ENCODE data around the gene MAP1LC3B2. TPM values are rescaled to one million over a fixed set of nuclear protein-coding genes. Genes with fewer than 3 reads are reported as not detected.

Gene MAP1LC3B2
- total and polyA plus RNA-seq, 8 donors: 0.49 to 1.8 (median 0.68) TPM; not detected in 2

- peak in 1 of 4 donors; percentile 34 for ATAC-seq
- no peak for FAIRE-seq
- no peaks in the 10 kb centered on the region for H3K36me3 ChIP-seq
- H3K27ac ChIP-seq: no peak overlapping the region
- no peak overlapping the region for H3K4me3 ChIP-seq
- intact Hi-C loops (cut with DNase I): no loop called here
- 88 to 93% methylated on average over 16 of the region's 16 CpGs for WGBS, 2 donors
- H3K27me3 ChIP-seq: no peaks in the 10 kb centered on the region
- DNase-seq: no peak
- no peaks in the 10 kb centered on the region for H3K9me3 ChIP-seq
- TF ChIP-seq CTCF (IDR thresholded peaks at IDR 0.05): no peak
- H3K4me1 ChIP-seq: no peaks in the 10 kb centered on the region
These were observed 7.0 kb upstream of the MAP1LC3B2 start for GRCh38 chr12:116551952-116552772.

- H3K27me3 ChIP-seq: no peaks in the 10 kb centered on the region
- DNase-seq (no peak), FAIRE-seq (no peak), ATAC-seq (no peak)
- no peaks in the 10 kb centered on the region for H3K9me3 ChIP-seq
- intact Hi-C loops (cut with DNase I): no loop called here
- H3K4me3 ChIP-seq: no peak overlapping the region
- no peak for TF ChIP-seq CTCF (IDR thresholded peaks at IDR 0.05)
- H3K27ac ChIP-seq: no peak overlapping the region
- H3K4me1 ChIP-seq: no peaks in the 10 kb centered on the region
- WGBS, 2 donors: 90 to 92% methylated on average over 17 of the region's 17 CpGs
- no peaks in the 10 kb centered on the region for H3K36me3 ChIP-seq
These were observed 6.3 kb upstream of the MAP1LC3B2 start for GRCh38 chr12:116552773-116553373.

- Histone ChIP-seq H3K4me1 (peaks cover 0 to 4% (median 0%) of the 10 kb centered on the region in 3 donors), H3K27ac (no peak overlapping the region), H3K4me3 (no peak overlapping the region), H3K9me3 (no peaks in the 10 kb centered on the region), H3K36me3 (no peaks in the 10 kb centered on the region), H3K27me3 (no peaks in the 10 kb centered on the region)
- DNase-seq: no peak
- intact Hi-C loops (cut with DNase I): no loop called here
- no peak for TF ChIP-seq CTCF (IDR thresholded peaks at IDR 0.05)
- 86 to 90% methylated on average over 6 of the region's 6 CpGs for WGBS, 2 donors
- FAIRE-seq: no peak
- no peak for ATAC-seq
These were observed 2.7 kb upstream of the MAP1LC3B2 start for GRCh38 chr12:116556356-116556952.

- FAIRE-seq (no peak), DNase-seq (no peak), ATAC-seq (no peak)
- Histone ChIP-seq H3K9me3 (no peaks in the 10 kb centered on the region), H3K4me3 (no peak overlapping the region), H3K27ac (no peak overlapping the region), H3K4me1 (peaks cover 0 to 4% (median 0%) of the 10 kb centered on the region in 3 donors), H3K36me3 (no peaks in the 10 kb centered on the region), H3K27me3 (no peaks in the 10 kb centered on the region)
- TF ChIP-seq CTCF (IDR thresholded peaks at IDR 0.05): no peak
- intact Hi-C loops (cut with DNase I): no loop called here
- 93 to 96% methylated on average over 4 of the region's 4 CpGs for WGBS, 2 donors
These were observed 2.0 kb upstream of the MAP1LC3B2 start for GRCh38 chr12:116556964-116557698.

Data from pancreas (tissue), 10 donors.